Medulla oblongata (tissue), 1 donor: ENCODE measurements around the gene SULT2B1.
"Not testable (repeated sequence)": the region's sequence is repeated elsewhere in the genome, so short reads cannot be mapped to it uniquely, and the experiment has no call there.

ENCODE experiments used
- DNase-seq: peaks from one replicate; pipeline ENCODE4 v3.0.0-alpha.2; 2015; ENCODE audit errors: extremely low spot score

Gene SULT2B1

GRCh38 chr19:48558018-48558684 lies 6.2 kb downstream of the SULT2B1 start:
- no peak for DNase-seq

- no peak for DNase-seq
Observed at GRCh38 chr19:48560095-48560530, 8.1 kb downstream of the SULT2B1 start.

- no peak for DNase-seq
Observed at GRCh38 chr19:48561412-48561811, 9.4 kb downstream of the SULT2B1 start.

GRCh38 chr19:48565090-48565489 lies 13.1 kb downstream of the SULT2B1 start:
- DNase-seq = no peak

- peak; percentile 66 for DNase-seq
Observed at GRCh38 chr19:48568345-48568886, 16.4 kb downstream of the SULT2B1 start.

DNA sequence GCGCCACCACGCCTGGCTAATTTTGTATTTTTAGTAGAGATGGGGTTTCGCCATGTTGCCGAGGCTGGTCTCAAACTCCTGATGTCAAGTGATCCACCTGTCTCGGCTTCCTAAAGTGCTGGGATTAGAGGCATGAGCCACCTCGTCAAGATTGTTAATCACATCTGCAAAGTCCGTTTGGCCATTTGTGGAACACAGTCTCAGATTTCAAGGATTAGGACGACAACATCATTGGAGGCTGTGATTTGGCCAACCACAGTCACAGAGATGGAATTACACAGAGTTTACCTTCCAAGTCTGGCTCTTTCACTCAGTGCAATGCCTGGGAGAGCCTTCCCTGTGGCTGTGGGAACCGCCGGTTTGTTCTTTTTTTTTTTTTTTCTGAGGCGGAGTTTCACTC lies 17.8 kb downstream of the SULT2B1 start:
- DNase-seq = peak; percentile 3

DNA sequence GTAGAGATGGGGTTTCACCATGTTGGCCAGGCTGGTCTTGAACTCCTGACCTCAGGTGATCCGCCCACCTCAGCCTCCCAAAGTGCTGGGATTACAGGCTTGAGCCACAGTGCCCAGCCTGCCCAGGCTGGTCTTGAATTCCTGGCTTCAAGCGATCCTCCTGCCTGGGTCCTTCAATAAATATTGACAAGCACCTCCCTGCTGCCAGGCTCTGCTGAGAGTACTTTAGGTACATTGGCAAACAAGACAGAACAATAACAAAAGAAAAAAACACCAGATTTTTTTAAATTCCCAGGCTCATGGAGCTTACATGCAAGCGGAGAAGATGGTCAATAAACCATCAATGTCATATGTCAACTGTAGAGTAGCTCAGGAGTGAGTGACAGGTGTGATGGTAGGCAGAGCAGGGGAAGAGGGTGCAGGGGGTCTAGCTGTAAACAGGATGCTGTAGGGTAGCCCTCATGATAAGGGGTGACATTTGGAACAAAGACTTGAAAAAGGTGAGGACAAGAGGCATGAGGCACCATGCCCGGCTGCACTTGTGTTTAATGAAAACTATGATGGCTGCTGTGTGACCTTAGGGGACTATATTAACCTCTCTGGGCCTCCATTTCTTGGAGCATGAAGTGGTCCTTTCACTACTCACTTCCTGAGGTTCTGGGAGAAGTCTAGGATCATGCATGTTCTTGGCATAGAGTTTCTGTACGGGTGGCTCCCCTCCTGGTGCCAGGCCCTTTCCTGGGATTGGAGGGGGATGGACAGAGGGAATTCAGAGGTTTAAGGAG lies 19.6 kb downstream of the SULT2B1 start:
- DNase-seq = no peak

GRCh38 chr19:48573163-48573505 lies 21.2 kb downstream of the SULT2B1 start:
- no peak for DNase-seq

DNA sequence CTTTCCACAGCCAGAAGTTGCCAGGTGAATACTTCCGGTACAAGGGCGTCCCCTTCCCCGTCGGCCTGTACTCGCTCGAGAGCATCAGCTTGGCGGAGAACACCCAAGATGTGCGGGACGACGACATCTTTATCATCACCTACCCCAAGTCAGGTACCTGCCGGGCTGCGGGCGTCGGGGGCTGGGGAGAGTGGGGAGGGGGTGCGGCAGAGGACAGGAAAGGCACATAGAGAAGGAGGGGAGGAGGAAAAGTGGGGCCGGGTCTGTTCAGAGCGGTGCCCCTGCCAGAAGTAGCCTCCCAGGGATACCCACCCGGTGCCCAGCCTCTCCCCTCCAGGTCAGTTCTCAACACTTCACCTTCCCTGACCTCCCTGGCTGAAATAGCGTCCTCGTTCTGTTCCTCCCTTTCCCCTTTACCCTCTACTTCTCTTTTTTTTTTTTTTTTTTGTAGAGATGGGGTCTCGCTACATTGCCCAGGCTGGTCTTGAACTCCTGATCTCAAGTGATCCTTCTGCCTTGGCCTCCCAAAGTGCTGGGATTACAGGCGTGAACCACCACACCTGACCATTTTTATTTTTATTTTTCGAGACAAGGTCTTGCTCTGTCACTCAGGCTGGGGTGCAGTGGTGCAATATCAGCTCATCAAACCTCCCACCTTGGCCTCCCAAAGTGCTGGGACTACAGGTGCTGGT lies 24.1 kb downstream of the SULT2B1 start:
- DNase-seq = no peak

DNA sequence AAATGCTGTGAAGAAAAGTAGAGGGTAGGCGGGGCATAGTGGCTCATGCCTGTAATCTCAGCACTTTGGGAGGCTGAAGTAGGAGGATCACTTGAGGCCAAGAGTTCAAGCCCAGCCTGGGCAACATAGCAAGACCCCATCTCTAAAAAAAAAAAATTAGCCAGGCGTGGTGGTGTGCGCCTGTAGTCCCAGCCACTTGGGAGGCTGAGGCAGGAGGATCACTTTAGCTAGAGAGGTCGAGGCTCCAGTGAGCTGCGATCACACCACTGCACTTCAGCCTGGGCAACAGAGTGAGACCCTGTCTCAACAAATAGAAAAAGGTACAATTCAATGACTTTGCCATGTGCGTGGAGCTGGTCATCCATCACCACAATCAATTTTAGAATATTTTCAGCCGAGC lies 25.9 kb downstream of the SULT2B1 start:
- not testable (repeated sequence) for DNase-seq

DNA sequence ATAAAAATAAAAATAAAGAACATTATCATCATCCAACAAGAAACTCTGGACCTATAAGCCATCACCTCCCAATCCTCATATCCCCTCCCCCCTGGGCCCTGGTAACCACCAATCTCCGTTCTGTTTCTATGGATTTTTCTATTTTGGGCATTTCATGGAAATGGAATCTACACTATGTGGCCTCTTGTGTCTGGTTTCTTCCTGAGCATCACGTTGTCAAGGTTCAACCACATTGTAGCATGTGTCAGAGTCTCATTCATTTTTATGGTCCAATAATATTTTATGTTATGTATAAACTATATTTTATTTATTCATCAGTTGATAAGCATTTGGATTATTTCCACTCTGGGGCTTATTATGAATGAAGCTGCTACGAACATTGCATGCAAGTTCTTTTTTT lies 26.9 kb downstream of the SULT2B1 start:
- no peak for DNase-seq

DNA sequence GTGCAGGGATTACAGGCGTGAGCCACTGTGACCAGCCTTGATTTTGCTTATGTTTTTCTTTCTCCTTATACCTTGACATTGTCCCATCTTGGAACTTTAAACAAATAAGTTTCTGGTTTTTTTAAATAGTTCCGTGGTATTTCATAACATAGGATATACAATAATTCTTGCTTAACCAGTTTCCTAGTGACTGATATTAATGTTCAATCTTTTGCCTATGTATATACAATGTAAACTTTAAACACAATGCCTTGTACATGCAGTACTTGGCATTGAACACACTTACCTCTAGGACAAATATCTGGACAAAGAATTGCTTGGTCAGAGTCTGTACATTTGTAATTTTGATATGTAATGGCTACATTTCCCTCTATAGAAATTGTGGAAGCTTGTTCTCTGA lies 30.2 kb downstream of the SULT2B1 start:
- DNase-seq = no peak

DNA sequence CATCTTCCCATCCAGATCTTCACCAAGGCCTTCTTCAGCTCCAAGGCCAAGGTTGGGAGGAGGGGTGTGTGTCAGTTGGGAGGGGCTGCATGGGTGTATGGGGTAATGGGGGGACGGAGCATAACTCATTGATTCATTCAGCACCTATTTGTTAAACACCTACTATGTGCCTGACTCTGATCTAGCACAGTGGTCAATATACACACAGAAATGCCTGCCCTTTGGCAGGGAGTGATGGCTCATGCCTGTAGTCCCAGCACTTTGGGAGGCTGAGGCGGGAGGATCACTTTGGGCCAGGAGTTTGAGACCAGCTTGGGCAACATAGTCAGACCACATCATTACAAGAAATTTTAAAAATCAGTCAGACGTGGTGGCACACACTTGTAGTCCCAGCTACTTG lies 35.4 kb downstream of the SULT2B1 start:
- no peak for DNase-seq

- DNase-seq = peak; percentile 90
Observed at GRCh38 chr19:48588670-48589401, 36.9 kb downstream of the SULT2B1 start.

GRCh38 chr19:48591021-48591420 lies 39.0 kb downstream of the SULT2B1 start:
- DNase-seq = no peak

DNA sequence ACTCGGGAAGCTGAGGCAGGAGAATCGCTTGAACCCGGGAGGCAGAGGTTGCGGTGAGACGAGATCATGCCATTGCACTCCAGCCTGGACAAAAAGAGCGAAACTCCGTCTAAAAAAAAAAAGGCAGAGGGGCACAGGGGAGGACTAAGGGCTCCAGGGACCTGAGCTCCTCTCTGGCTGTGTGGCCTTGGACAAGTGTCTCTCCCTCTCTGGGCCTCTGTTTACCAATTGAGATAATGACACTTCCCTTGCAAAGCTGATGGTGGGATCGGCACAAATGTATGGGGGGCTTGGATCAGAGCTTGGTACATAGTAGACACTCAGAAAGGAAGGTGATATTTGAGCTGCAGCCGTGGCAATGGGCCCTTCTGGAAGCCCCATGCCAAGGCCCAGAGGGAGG lies 43.2 kb downstream of the SULT2B1 start:
- DNase-seq = no peak

- no peak for DNase-seq
Observed at GRCh38 chr19:48595833-48596232, 43.9 kb downstream of the SULT2B1 start.

DNA sequence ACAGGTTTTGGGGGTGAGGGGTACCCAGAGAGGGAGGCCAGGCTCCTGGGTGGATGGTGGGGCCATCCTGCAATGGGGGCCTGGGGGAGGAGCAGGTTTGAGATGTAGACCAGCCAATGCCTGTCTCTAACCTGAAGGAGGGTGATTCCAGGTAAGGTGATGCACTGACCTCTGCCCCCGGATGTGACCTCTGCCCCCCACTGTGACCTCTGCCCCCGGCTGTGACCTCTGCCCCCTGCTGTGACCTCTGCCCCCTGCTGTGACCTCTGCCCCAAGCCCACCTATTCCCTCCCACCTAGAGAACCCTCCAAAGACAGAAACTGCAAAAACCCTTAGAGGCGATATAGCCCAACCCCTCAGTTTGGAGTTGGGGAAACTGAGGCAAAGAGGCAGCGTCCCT lies 44.3 kb downstream of the SULT2B1 start:
- no peak for DNase-seq

DNA sequence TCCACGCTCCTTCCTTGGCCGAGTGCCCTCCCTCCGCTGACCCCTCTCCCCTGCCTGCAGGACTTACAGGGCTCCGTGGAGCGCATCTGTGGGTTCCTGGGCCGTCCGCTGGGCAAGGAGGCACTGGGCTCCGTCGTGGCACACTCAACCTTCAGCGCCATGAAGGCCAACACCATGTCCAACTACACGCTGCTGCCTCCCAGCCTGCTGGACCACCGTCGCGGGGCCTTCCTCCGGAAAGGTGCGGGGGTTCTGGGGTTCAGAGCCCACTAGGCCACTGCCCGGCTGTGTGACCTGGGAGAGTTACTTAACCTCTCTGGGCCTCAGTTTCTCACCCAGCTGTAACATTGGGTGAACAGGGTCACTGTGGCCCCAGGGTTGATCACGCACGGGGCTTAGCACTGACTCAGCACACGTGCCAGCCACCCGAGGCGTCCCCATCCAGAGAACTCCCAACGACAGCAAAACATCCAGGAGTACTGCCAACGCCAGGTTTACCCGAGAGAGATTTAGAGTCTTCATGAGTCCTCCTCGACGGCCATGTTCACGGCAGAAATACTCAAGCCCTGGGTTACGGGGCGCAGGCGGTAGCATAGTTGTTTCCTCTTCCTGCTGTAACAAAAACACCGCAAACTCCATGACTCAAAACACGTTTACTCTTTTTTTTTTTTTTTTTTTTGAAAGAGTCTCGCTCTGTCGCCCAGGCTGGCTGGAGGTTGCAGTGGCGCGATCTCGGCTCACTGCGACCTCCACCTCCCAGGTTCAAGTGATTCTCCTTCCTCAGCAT lies 44.9 kb downstream of the SULT2B1 start:
- DNase-seq = no peak

DNA sequence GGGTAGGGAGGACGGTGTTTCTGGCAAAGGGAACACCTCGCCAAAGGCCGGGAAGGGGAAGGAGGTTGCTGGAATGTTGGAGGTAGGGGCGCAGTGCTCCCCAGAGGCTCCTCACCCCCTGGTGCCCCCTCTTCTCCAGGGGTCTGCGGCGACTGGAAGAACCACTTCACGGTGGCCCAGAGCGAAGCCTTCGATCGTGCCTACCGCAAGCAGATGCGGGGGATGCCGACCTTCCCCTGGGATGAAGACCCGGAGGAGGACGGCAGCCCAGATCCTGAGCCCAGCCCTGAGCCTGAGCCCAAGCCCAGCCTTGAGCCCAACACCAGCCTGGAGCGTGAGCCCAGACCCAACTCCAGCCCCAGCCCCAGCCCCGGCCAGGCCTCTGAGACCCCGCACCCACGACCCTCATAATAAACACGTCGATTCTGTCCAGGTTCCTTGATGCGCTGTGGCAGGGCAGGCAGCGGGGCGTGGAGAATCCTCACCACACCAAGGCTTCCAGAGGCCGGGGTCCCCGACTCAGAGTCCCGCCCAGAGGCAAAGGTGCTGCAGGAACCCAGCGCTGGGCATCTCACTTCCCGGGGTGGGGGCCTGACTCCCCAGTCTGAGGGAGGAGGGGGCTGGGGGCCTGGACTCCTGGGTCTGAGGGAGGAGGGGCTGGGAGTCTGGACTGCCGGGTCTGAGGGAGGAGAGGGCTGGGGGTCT lies 47.2 kb downstream of the SULT2B1 start:
- DNase-seq = no peak
